Measurements from ENCODE around the gene ZNF398.

GRCh38 chr7:149153346-149153745, 6.1 kb downstream of the ZNF398 start:
- TF ChIP-seq POLR2A (IDR thresholded peaks at IDR 0.05) (no peak), CTCF (IDR thresholded peaks at IDR 0.05) (no peak)
